HG03159 (cell line): ENCODE data around the gene BRD1.

ENCODE experiments used
- ATAC-seq: cut with Tn5 transposase; IDR thresholded peaks from one replicate; pipeline ENCODE4 v1.9.1; 2021; ENCODE audit warnings: mild to moderate bottlenecking, moderate library complexity; ENCODE audit not compliant: unreplicated experiment

The BRD1 gene

GRCh38 chr22:49754696-49755630, 72.7 kb downstream of the BRD1 start:
- no peak for ATAC-seq

DNA sequence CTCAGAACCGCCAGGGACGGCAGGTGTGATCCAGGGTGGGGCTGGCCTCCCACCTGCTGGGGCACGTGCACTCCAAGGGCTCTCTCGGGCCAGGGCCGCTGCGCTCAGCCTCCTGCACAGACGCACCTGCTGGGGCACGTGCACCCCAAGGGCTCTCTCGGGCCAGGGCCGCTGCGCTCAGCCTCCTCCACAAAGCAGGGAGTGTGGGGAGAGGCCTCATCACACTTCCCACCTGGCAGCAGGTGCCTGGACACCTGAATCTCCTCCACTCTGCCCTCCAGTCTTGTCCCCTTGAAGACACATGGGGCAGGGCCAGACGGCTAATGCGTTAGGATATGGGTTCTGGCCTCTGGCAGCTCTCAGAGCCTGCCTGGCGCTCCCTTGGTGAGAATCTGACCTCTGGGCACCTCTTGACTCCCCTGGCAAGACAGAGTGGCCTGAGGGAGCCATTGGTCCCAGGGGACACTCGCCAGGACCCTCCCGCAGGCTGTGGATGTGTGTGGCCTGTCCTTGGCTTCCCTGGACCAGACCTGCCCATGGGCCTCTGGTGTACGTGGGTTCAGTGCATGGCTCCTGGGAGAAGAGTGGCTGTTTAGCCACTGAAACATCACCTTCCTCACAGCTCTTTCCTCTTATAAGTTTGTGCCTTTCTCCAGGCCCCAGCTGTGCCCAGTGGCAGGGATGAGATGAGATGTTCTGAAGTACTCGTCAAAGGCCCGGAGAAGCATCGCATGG, 73.5 kb downstream of the BRD1 start:
- ATAC-seq: no peak

GRCh38 chr22:49753276-49753890, 74.3 kb downstream of the BRD1 start:
- no peak for ATAC-seq

DNA sequence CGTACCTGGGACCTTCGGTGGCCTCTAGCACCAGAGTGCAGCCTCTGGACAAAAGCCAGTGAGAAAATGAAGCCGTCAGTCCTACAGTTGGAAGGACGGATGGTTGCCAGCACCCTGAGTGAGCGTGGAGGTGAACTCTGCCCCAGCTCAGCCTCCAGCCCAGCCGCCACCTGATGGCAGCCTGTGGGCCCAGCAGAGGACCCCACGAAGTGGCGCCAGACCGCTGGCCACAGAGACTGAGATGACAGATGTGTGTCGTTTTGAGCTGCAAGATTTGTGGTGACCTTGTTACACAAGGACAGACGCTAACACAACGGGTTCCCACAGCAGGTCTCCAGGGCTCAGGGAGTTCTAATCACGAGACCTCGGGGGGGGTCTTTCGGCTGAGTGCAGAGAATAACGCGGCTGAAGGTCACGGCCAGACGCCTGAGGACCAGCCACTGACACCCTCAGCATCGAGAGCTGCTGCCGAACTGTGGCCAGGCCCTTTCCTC, 75.0 kb downstream of the BRD1 start:
- no peak for ATAC-seq

- no peak for ATAC-seq
Observed at GRCh38 chr22:49751966-49752597, 75.6 kb downstream of the BRD1 start.

- no peak for ATAC-seq
Observed at GRCh38 chr22:49751318-49751965, 76.2 kb downstream of the BRD1 start.

- no peak for ATAC-seq
Observed at GRCh38 chr22:49749885-49750510, 77.7 kb downstream of the BRD1 start.

- ATAC-seq: no peak
Observed at GRCh38 chr22:49749227-49749626, 78.4 kb downstream of the BRD1 start.

DNA sequence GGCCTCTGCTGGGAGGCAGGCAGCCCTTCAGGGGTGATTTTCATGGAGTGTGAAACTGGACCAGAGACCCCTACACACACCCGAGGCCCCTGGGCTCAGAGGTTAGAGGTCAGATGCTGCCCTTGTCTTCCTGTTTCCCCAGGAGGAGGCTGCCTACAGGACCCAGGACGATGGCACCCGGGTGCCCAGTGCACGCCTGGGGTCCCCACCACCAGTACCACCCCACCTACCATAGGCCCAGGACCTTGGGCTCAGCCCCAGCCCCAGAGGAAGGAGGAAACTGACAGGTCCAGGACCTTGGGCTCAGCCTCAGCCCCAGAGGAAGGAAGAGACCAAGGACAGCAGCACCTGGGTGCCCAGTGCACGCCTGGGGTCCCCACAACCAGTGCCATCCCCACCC, 79.2 kb downstream of the BRD1 start:
- ATAC-seq: no peak

- no peak for ATAC-seq
Observed at GRCh38 chr22:49747716-49748115, 80.0 kb downstream of the BRD1 start.

DNA sequence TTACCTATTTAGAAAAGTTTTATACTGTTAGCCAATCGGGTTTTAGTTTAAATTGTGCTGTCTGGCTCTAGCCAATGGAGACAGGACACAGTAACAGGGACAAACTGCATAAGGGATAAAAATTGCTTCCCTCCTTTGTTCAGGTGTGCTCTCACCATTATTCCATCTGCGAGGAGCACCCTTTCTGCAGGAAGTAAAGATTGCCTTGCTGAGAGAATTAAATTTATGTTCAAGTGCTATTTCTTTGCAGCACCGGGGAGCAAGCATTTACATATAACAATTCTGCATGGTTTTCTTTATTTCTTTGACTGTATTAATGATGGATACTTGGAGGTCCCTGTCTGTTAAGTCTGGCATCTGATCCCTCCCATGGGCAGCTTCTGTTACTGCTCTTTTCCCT, 80.5 kb downstream of the BRD1 start:
- ATAC-seq: no peak

GRCh38 chr22:49746065-49746464, 81.6 kb downstream of the BRD1 start:
- no peak for ATAC-seq

- ATAC-seq: no peak
Observed at GRCh38 chr22:49740242-49740641, 87.4 kb downstream of the BRD1 start.

DNA sequence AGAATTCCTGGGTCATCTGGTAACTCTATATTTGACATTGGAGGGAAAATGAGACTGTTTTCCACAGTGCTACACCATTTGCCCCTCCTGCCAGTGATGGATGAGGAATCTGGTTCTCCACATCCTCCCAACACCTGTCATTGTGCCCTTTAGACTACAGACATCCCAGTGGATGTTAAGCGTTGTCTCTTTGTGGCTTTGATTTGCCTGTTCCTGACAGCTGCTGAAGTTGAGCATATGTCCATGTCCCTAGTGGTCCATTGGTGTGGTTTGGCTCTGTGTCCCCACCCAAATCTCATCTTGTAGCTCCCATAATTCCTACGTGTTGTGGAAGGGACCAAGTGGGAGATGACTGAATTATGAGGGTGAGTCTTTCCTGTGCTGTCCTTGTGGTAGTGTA, 88.5 kb downstream of the BRD1 start:
- no peak for ATAC-seq

- ATAC-seq: no peak
Observed at GRCh38 chr22:49738566-49738965, 89.1 kb downstream of the BRD1 start.

- no peak for ATAC-seq
Observed at GRCh38 chr22:49738006-49738405, 89.7 kb downstream of the BRD1 start.

DNA sequence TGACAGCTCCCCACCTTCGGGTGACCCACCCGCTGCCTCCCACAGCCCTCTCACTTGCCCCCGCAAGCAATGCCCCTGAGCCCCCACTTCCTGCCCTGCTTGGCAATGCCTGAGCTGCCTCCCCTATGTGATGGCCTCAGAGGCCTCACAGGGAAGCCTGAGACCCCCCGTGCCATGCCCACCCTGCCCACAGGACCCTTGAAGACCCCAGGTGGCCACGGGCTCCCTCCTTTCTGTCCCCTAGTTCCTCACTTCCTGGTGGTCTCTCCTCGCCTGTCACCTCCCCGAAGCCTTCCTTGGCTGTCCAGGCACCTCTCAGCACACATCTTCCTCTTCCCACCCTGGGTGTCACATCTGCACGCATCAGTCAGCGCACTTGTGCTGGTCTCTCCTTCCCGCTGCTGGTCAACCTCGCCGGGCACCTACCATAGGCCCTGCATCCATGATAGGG, 90.5 kb downstream of the BRD1 start:
- no peak for ATAC-seq

GRCh38 chr22:49736538-49736937, 91.1 kb downstream of the BRD1 start:
- ATAC-seq: no peak

DNA sequence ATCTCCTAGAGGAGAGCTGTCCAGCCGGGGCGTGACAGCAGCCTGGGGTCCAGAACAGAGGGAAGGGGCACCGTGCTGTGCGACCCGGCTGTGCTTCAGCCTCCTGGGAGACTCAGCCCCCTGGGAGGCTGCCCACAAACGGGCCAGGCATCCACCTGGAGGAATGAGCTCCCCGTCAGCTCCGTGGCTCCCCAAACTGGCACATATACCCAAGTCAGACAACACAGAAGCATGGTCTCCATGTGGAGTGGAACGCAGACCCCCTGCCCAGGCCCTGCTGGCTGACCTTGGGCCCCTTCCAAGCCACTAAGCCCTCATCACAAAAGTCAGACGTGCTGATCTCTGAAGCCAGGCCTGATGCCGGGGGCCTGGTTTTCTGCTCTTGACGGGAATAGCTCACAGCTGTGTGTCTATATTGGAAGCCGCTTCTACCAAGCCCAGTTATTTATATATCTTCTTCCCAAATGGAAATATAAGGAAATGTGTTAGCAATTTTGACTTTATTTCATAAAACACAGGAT, 91.7 kb downstream of the BRD1 start:
- no peak for ATAC-seq

GRCh38 chr22:49735411-49735900, 92.2 kb downstream of the BRD1 start:
- ATAC-seq: no peak
